Right renal pelvis (tissue), 4 donors: ENCODE measurements around the gene DYNC1H1. TPM values are rescaled to one million over a fixed set of nuclear protein-coding genes. Genes with fewer than 3 reads are reported as not detected.

Source experiments
- DNase-seq, 4 donors: peaks; one replicate each; pipeline ENCODE4 v3.0.0-alpha.2; 2013; ENCODE audit warnings: low read depth in 4 of 4, low spot score in 3 of 4, missing footprints in 1 of 4
- polyA plus RNA-seq, 4 donors: library from polyadenylated mRNA; unstranded; fragments of 120-200 nt; gene quantifications; one replicate each; pipeline ENCODE4 v1.2.1, GENCODE V29; 2013; ENCODE audit not compliant: insufficient read length in 4 of 4

DYNC1H1 gene
- polyA plus RNA-seq, 4 donors: 325 to 345 (median 335) TPM

DNA sequence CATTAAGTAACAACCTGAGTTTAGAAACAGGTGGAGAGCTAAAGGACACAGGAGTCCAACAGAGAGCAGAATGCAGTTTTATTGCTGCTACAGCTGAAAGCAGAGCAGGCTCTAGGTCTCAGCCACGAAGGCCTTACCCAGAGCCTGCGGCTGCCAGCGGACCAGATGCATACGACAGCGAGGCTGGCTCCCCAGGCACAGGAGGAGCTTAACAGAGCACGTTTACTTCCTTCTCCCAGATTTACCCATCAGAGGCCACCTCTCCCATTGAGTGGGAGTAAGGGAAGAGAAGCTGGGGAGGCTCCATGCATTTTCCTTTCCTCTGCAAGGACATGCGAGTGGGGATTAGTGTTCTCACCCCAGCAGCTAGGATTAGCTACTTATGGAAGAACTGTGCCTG, 22.6 kb downstream of the DYNC1H1 start:
- no peak for DNase-seq

DNA sequence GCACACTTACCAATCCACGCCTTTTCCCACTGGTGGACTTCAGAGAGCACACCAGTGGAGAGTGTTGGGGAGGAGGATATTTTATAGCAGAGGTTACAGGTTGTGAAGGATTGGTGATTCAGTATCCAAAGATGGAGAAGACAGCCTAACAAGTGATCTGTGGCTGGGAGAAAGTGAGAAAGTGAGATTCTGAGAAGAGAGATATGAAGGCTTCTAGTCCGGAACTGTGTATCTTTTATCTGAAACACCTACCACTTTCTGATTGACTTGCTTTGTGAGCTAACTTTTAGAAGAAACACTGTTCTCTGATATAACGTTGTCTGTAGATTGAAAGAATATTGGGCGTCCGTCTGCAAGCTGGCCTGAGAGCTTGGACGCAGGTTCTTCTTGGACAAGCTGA, 24.0 kb downstream of the DYNC1H1 start:
- no peak for DNase-seq

DNA sequence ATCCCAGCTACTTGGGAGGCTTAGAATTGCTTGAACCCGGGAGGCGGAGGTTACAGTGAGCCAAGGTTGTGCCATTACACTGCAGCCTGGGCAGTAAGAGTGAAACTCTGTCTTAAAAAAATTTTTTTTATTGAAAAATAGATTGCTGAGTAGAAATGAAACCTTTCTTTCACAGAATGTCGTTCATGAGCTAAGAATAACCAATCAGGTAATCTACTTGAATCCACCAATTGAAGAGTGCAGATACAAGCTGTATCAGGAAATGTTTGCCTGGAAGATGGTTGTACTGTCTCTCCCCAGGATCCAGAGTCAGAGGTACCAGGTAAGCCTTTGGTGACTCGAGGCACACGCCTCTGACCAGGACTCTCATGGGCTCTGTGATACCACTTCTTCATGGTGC, 27.0 kb downstream of the DYNC1H1 start:
- DNase-seq: no peak

DNA sequence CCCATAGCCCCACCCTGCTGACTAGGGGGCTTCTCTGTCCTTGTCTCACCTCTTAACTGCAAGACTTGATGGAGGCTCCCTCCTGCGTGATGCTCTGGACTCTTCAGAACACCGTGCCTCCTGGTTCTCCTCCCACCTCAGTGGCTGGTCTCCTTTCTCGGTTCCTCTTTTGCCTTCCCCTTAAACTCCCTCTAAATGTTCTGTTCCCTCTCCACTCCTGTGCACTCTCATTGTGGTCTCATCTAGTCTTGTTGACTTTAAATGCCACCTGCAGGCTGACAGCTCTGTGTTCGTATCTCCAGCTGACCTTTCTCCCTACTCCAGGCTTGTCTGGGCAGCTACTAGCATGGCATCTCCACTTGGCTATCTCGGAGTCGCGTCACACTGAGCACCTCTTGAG, 28.3 kb downstream of the DYNC1H1 start:
- no peak for DNase-seq

DNA sequence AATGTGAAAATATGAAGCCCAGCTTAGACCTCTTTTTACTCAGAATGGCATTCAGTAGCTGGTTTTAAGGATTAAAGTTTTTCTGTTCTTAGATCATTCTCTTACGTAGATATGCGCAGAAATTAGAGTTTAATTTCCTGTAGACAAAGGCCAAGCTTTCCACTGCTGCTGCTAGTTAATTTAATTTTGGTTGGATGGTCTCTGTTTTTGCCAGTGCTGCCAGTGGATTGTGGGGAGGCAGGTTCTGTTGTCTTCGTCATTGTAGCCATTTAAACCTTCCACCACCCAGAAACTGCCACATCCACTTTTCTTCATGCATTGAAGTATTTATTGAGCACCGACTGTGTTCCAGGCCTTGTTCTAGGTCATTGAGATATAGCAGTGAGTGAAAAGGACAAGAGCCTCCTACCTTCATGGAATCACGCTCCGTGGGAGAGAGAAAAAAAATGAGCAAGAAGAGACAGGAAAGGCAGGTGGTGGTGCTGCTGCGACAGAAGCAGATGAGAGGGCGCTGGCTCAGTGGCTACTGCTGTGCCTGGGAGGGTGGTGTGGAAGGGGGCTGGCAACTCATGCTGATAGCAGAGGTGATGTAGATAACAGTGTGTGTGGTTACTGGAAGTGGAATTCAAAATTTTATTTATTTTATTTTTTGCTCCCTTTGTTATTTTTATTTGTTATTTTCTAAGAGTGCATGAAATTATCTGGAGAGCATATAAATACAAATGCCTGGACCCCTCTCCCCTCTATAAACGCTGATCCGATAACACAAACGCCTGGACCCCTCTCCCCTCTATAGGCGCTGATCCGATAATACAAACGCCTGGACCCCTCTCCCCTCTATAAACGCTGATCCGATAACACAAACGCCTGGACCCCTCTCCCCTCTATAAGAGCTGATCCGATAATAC, 33.3 kb downstream of the DYNC1H1 start:
- DNase-seq: no peak

DNA sequence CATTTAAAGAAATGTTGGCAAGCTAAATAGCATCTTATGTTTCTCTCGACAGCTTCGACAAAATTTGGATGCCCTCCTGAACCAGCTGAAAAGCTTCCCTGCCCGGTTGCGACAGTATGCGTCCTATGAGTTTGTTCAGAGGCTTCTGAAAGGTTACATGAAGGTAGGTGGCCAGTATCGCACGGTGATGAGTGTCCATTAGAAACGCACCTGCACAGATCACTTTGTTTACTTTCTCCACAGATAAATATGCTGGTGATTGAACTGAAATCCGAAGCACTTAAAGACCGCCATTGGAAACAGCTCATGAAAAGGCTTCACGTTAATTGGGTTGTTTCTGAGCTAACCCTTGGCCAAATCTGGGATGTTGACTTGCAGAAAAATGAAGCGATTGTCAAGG, 36.5 kb downstream of the DYNC1H1 start:
- DNase-seq: no peak

DNA sequence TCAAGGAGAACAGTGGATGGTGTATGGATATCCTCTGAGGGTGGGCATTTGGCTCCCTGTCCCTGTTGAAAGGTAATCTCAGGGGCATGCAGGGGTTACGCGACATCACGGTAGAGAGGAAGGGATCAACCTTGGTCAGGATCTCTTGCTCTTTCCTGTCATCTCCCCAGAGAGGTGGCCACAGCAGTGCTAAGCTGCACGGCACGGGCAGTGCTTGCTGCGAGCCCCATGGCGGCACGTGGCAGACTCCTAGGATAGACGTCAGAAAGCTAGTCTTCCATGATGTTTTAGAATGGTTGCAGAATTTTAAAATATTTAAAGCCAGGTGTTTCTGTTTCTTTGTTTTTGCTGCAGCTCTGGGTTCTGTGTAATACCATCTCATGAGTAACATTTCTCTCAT, 41.0 kb downstream of the DYNC1H1 start:
- DNase-seq: no peak

DNA sequence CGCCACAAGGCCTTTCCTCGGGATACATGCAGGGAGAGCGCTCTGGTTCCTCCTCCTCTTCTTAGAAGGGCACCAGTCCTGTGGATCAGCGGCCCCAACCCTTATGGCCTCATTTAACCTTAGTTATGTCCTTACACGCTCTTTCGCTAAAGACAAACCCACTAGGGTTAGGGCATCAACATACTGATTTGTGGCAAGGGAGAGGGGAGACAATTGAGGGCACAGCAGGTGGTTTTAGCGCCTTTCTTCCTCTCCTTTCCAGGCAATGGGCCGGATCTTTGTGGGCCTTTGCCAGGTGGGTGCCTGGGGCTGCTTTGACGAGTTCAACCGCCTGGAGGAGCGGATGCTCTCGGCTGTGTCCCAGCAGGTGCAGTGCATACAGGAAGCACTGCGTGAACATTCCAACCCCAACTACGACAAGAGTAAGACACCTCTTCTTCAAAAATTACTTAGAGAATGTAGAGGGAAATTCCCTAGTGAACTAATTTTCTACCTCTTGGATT, 43.6 kb downstream of the DYNC1H1 start:
- no peak for DNase-seq

DNA sequence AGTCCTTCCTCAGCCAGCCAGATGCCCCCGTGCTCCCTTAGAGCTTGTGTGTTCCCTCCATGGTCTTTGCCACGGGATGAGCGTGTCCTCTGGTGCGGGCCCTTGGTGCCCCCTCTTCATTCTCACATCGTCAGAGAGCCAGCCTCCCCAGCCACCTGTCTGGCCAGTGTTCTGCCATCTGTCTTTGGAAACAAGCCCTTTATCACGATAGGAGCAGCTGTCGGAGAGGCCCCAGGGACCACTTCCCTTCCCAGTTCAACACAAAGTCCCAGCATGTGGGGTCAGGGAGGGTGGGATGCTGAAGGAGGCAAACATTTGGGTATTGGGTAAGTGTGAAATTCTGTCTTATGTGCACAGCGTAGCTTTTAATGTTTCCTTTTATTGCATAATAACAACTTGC, 44.5 kb downstream of the DYNC1H1 start:
- no peak for DNase-seq

DNA sequence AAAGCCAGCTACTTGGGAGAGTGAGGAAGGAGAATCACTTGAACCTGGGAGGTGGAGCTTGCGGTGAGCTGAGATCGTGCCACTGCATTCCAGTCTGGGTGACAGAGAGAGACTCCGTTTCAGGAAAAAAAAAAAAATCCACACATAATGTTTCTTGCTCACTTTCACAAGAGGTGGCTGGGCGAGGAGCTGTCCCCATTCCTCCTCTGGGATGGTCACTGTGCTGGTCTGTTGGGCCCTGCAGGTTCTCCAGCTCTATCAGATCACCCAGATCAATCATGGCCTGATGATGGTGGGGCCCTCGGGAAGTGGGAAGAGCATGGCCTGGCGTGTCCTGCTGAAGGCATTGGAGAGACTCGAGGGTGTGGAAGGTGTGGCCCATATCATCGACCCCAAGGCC, 47.3 kb downstream of the DYNC1H1 start:
- no peak for DNase-seq

DNA sequence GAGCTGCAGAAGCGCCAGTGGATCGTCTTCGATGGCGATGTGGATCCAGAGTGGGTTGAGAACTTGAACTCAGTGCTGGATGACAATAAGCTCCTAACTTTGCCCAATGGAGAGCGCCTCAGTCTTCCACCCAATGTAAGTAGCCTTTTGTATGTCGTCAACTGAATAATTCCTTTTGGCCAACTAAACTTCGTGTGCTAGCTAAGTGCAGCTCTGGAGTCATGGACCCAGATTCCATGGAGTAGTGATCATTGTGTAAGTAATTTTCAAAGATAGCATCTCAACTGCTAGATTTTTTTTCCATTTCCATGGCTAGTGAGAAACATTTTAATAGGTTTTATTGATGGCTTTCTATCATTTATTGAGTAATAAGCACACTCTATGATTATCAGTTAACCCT, 48.0 kb downstream of the DYNC1H1 start:
- no peak for DNase-seq

DNA sequence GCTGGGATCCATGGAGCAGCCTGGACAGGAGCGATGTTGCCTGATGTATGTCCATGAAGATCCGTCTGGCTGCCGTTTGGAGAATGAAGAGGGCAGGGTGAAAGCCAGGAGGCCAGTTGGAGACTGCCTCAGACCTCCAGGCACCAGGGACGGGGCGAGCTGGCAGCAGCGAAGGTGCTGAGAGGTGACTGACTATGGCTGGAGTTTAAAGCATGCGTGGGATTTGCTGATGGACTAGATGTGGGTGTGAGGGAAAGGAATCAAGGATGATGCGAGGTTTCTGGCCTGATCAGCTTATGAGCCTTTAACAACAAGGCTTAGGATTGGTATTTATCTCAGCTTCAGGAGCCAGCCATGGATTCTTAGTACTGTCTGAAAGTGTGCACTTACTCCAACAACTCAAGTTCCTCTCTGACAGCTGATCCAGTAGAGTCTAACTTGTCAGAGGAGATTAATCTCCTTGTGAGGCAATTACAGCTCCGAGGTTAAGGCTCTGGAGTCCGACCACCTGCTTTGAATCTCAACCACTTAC, 49.4 kb downstream of the DYNC1H1 start:
- DNase-seq: no peak

DNA sequence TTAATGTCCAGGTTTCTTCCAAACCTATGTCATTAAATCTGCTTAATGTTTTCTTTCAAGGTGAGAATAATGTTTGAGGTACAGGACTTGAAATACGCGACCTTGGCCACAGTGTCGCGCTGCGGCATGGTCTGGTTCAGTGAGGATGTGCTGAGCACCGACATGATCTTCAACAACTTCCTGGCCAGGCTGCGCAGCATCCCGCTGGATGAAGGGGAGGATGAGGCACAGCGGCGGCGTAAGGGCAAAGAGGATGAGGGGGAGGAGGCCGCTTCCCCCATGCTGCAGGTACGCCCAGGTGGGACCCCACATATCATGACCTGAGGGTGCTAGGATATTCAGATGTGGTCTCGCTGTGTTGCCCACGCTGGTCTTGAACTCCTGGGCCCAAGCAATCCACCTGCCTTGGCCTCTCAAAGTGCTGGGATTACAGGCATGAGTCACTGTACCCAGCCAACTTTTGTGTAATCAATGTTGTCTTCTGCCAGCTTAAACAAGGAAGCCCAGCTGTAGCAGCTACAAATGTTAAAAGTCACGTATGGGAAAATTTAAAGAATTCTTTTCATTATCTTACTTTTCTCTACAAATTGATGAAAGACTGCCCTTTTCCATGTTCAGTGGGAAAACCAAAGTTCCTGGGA, 50.8 kb downstream of the DYNC1H1 start:
- DNase-seq: no peak

DNA sequence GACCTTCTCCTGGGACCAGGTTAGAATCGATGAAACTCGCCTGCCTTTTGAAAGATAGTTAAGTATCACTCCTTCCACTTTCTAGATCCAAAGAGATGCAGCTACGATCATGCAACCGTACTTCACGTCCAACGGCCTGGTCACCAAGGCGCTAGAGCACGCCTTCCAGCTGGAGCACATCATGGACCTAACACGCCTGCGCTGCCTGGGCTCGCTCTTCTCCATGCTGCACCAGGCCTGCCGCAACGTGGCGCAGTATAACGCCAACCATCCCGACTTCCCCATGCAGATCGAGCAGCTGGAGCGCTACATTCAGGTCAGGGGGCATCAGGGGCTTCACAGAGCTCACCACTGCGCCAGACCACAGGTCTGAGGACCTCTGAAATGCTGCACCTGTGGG, 51.4 kb downstream of the DYNC1H1 start:
- DNase-seq: no peak

DNA sequence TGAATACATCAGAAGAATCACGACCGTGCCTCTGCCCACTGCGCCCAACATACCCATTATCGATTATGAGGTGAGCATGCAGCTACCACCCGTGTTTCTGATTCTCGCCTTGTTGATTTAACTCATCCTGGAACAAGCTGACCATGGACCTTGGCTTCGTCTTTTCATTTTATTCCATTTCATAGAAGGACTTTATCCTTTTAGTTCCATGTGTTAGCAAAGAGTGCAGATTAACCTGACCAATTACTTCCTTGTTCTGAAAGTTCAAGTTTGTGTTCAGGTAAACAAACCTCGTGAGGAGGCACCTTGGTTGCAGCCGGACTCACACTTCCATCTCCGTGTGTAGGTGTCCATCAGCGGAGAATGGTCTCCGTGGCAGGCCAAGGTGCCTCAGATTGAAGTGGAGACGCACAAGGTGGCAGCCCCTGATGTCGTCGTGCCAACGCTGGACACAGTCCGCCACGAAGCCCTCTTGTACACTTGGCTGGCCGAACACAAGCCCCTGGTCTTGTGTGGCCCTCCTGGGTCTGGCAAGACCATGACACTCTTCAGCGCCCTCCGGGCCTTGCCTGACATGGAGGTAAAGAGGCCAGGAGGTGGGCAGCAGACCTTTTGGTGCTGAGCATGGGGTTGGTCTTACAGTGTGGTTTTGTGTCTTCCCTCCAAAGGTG, 52.2 kb downstream of the DYNC1H1 start:
- DNase-seq: no peak

DNA sequence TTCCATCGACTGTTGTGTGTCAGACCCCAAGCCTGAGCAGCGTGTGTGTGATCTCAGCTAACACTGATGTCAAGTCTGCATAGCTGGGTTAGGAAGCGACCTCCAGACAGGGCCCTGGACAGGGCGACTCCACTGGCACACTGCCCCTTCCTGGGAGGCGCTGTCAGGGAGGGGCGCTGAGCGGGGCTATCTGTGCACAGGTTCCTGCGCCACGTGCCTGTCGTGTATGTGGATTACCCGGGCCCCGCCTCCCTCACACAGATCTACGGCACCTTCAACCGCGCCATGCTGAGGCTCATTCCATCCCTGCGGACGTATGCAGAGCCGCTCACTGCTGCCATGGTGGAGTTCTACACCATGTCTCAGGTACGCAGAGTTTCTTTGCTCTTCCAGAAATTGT, 53.9 kb downstream of the DYNC1H1 start:
- no peak for DNase-seq

DNA sequence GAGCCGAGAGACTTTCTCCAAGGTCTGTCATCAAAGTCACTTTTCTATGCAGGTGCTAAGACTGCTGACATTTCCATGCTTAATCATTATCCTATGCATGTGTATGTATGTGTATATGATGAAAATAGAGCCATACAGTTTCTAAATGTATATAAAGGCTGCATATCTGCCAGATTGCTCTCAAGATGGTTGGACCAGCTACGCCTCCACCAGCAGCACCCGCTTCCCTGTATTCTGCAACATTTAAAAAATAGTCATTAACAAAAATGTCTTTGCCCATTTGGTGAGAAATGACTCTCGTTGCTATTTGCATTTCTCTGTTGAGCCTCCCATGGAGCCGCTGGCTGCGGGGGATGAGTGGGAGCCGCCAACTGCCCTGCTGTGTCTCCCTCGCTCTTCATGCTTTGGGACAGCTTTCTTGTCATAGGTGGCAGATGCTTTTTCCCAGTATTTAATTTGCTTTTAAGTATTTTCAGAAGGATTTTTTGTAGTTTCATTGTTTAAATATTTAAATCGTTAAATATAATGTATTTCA, 54.7 kb downstream of the DYNC1H1 start:
- DNase-seq: no peak

DNA sequence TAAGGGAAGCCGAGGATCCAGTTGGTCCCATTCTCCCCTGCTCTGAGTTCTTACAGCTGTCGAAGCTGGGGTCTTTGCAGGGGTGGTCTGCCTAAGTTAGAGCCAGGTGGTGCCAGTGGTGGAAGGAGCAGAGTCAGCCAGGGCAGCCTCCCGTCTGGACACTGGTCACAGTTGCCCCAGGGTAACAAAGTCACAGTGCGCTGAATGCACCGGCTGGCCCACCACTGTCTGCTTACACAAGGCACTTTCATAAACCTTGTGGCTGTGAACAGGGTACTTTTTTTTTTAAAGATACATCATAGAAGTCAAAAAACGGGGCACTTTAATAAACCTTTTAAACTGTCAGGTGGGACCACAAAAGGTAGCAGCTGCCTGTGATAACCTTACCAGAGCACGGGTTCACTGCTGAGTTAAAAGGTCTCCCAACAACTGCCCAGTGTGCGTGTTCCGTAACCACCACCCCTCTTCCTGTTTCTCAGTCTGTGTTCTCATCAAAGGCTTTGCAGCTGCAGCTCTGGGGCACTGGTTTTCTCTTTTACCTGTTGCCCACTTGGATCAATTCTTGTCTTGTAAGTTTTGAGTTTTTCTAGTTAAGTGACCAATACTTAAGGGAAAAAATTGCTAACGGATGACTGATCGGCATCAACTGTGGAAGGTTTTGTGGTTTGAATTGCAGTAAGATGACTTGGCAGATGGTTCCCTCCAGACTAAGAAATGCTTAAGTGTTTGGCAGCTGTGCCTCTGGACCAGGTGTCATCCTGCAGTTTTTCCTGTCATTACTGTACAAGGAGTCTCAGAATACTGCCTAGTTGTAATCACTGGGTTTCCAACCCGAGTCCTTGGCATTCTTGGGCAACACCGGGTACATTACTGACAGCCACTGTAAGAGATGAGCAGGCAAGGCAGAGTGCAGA, 55.9 kb downstream of the DYNC1H1 start:
- no peak for DNase-seq

DNA sequence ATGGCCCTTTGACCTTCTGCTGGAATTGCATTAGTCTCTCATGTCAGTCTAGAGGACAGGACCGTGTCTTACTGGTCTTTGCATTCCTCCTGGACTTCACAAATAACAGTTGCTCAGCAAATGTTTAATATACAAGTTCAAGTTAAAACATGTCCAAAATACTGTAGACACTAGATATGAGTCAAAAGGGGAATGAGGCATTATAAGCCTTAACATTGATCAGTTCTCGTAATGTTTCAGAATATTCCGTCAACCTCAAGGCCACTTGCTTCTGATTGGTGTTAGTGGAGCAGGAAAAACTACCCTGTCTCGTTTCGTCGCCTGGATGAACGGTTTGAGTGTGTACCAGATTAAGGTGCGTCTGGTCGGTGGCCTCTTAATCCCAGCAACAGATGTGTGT, 62.6 kb downstream of the DYNC1H1 start:
- no peak for DNase-seq

DNA sequence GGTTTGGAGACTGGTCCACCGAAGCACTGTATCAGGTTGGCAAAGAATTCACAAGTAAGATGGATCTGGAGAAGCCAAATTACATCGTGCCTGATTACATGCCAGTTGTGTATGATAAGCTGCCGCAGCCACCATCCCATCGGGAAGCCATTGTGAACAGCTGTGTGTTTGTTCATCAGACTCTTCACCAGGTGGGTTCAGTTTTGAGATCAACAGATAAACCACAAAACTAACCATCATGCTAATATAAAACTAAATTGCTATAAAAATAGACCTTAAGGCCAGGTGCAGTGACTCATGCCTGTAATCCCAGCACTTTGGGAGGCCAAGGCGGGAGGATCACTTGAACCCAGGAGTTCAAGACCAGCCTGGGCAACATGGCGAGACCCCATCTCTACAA, 63.6 kb downstream of the DYNC1H1 start:
- DNase-seq: no peak
